CD4-positive, CD25-positive, alpha-beta regulatory T cell (primary cell): ENCODE results near the gene CFAP57. TPM values are rescaled to one million over a fixed set of nuclear protein-coding genes. Genes with fewer than 3 reads are reported as not detected.
A peak's percentile ranks its signal among the peaks of the same experiment; 100 is the strongest.

ENCODE experiments used
- ATAC-seq, 2 donors: fragments of 150-1000 bp; cut with Tn5 transposase; one replicate each; pipeline ENCODE4 v1.10.0; 2021; ENCODE audit warnings: low read depth in 2 of 2, moderate number of reproducible peaks in 2 of 2, moderate library complexity in 1 of 2
- DNase-seq, 3 donors: peaks; one replicate each; pipeline versions ENCODE4 v3.0.0 to v3.0.0-alpha.2; 2012 to 2022; ENCODE audit warnings: mixed read lengths in 1 of 3
- H3K27ac ChIP-seq: one replicate; pipeline ENCODE4 v1.7.0; 2013; ENCODE audit warnings: mild to moderate bottlenecking, low read length; ENCODE audit not compliant: insufficient read depth, poor library complexity, severe bottlenecking
- H3K27me3 ChIP-seq: one replicate; pipeline ENCODE4 v1.7.0; 2013; ENCODE audit warnings: low read length; ENCODE audit not compliant: control insufficient read depth, insufficient read depth
- H3K36me3 ChIP-seq: one replicate; pipeline ENCODE4 v1.7.0; 2013; ENCODE audit warnings: mild to moderate bottlenecking, low read length, moderate library complexity; ENCODE audit not compliant: control insufficient read depth, insufficient read depth
- H3K4me1 ChIP-seq: 2 replicates; pipeline ENCODE4 v1.7.0; 2013; ENCODE audit warnings: mild to moderate bottlenecking, low read length; ENCODE audit not compliant: insufficient read depth, control insufficient read depth, poor library complexity, severe bottlenecking
- H3K4me3 ChIP-seq: one replicate; pipeline ENCODE4 v1.7.0; 2013; ENCODE audit warnings: low read depth, mild to moderate bottlenecking, low read length, moderate library complexity
- H3K9me3 ChIP-seq, 2 experiments: 1 replicate in 1 of 2; 2 replicates in 1 of 2; pipeline ENCODE4 v1.7.0; 2013; ENCODE audit warnings: low read length in 2 of 2, mild to moderate bottlenecking in 1 of 2, moderate library complexity in 1 of 2; ENCODE audit not compliant: control insufficient read depth in 2 of 2
- H3K27ac Mint-ChIP-seq, 3 donors: one replicate each; pipeline ENCODE4 v1.8.0; 2020 to 2022; ENCODE audit warnings: mild to moderate bottlenecking in 3 of 3, mixed read lengths in 3 of 3, moderate library complexity in 2 of 3
- H3K27me3 Mint-ChIP-seq: one replicate; pipeline ENCODE4 v1.8.0; 2022; ENCODE audit warnings: mild to moderate bottlenecking, mixed read lengths
- H3K36me3 Mint-ChIP-seq: one replicate; pipeline ENCODE4 v1.8.0; 2020; ENCODE audit warnings: mixed read lengths
- H3K4me1 Mint-ChIP-seq, 4 donors: one replicate each; pipeline ENCODE4 v1.8.0; 2020 to 2022; ENCODE audit warnings: mixed read lengths in 4 of 4, mild to moderate bottlenecking in 1 of 4
- H3K4me3 Mint-ChIP-seq, 4 donors: one replicate each; pipeline ENCODE4 v1.8.0; 2020 to 2022; ENCODE audit warnings: mild to moderate bottlenecking in 4 of 4, mixed read lengths in 4 of 4, moderate library complexity in 3 of 4
- H3K9me3 Mint-ChIP-seq, 7 donors: one replicate each; pipeline ENCODE4 v1.8.0; 2020 to 2022; ENCODE audit warnings: mixed read lengths in 7 of 7, mild to moderate bottlenecking in 3 of 7, moderate library complexity in 2 of 7
- polyA plus RNA-seq, 4 donors: library from polyadenylated mRNA; unstranded; fragments of 300-500 nt; fragmentation: Illumina TruSeq; gene quantifications; one replicate each; pipeline ENCODE4 v1.2.3, GENCODE V29; 2021
- total RNA-seq: library from RNA; stranded (reverse); gene quantifications from one replicate; pipeline ENCODE4 v1.2.3, GENCODE V29; 2022

The CFAP57 gene
- total and polyA plus RNA-seq, 5 donors from 2014 or later = 0.13 TPM; not detected in 4

GRCh38 chr1:43149889-43150288 is 22.2 kb upstream of the CFAP57 start:
- peaks cover 36% of the 10 kb centered on the region for H3K27me3 ChIP-seq
- no peak overlapping the region for H3K4me3 ChIP-seq
- Mint-ChIP-seq H3K4me1 (peaks cover 0 to 11% (median 0%) of the 10 kb centered on the region in 4 donors), H3K9me3 (peaks cover 0 to 3% (median 0%) of the 10 kb centered on the region in 7 donors), H3K27ac (no peak overlapping the region), H3K27me3 (peaks cover 55% of the 10 kb centered on the region), H3K36me3 (no peaks in the 10 kb centered on the region), H3K4me3 (no peak overlapping the region)
- H3K36me3 ChIP-seq = no peaks in the 10 kb centered on the region
- ATAC-seq (no peak), DNase-seq (no peak)
- no peaks in the 10 kb centered on the region for H3K9me3 ChIP-seq
- peaks cover 5% of the 10 kb centered on the region for H3K4me1 ChIP-seq
- H3K27ac ChIP-seq = no peak overlapping the region

- H3K9me3 Mint-ChIP-seq = peaks cover 0 to 3% (median 0%) of the 10 kb centered on the region in 7 donors
- H3K4me3 Mint-ChIP-seq = no peak overlapping the region
- H3K4me3 ChIP-seq = no peak overlapping the region
- no peak overlapping the region for H3K27ac Mint-ChIP-seq
- H3K27me3 ChIP-seq = peaks cover 21% of the 10 kb centered on the region
- H3K4me1 ChIP-seq = no peaks in the 10 kb centered on the region
- no peak for DNase-seq
- no peak for ATAC-seq
- no peak overlapping the region for H3K27ac ChIP-seq
- no peaks in the 10 kb centered on the region for H3K36me3 ChIP-seq
- peaks cover 0 to 9% (median 0%) of the 10 kb centered on the region in 4 donors for H3K4me1 Mint-ChIP-seq
- peaks cover 25% of the 10 kb centered on the region for H3K27me3 Mint-ChIP-seq
- H3K9me3 ChIP-seq = no peaks in the 10 kb centered on the region
- no peaks in the 10 kb centered on the region for H3K36me3 Mint-ChIP-seq
These were observed 19.3 kb upstream of the CFAP57 start for GRCh38 chr1:43152866-43153265.

GRCh38 chr1:43153443-43153842 is 18.7 kb upstream of the CFAP57 start:
- no peaks in the 10 kb centered on the region for H3K4me1 ChIP-seq
- peaks cover 20% of the 10 kb centered on the region for H3K27me3 ChIP-seq
- H3K36me3 ChIP-seq = no peaks in the 10 kb centered on the region
- Mint-ChIP-seq H3K4me3 (no peak overlapping the region), H3K36me3 (no peaks in the 10 kb centered on the region), H3K9me3 (peaks cover 0 to 3% (median 0%) of the 10 kb centered on the region in 7 donors), H3K4me1 (peaks cover 0 to 6% (median 0%) of the 10 kb centered on the region in 4 donors), H3K27ac (no peak overlapping the region), H3K27me3 (peaks cover 22% of the 10 kb centered on the region)
- H3K27ac ChIP-seq = no peak overlapping the region
- ATAC-seq (no peak), DNase-seq (no peak)
- H3K4me3 ChIP-seq = no peak overlapping the region
- no peaks in the 10 kb centered on the region for H3K9me3 ChIP-seq

- no peak for ATAC-seq
- H3K9me3 ChIP-seq = no peaks in the 10 kb centered on the region
- H3K27me3 ChIP-seq = peaks cover 3% of the 10 kb centered on the region
- no peaks in the 10 kb centered on the region for H3K36me3 Mint-ChIP-seq
- peaks cover 15% of the 10 kb centered on the region for H3K27me3 Mint-ChIP-seq
- no peak overlapping the region for H3K27ac ChIP-seq
- peak overlapping the region in 1 of 3 donors; percentile 50 for H3K27ac Mint-ChIP-seq
- H3K36me3 ChIP-seq = no peaks in the 10 kb centered on the region
- H3K4me3 Mint-ChIP-seq = no peak overlapping the region
- no peaks in the 10 kb centered on the region for H3K4me1 Mint-ChIP-seq
- H3K4me3 ChIP-seq = no peak overlapping the region
- DNase-seq = no peak
- H3K4me1 ChIP-seq = no peaks in the 10 kb centered on the region
- H3K9me3 Mint-ChIP-seq = no peaks in the 10 kb centered on the region
These were observed 16.1 kb upstream of the CFAP57 start for GRCh38 chr1:43156026-43156425.

GRCh38 chr1:43165162-43165561 is 7.0 kb upstream of the CFAP57 start:
- H3K27me3 ChIP-seq = no peaks in the 10 kb centered on the region
- H3K4me3 ChIP-seq = no peak overlapping the region
- no peaks in the 10 kb centered on the region for H3K9me3 Mint-ChIP-seq
- H3K4me1 ChIP-seq = no peaks in the 10 kb centered on the region
- ATAC-seq = no peak
- H3K27ac Mint-ChIP-seq = no peak overlapping the region
- no peak overlapping the region for H3K27ac ChIP-seq
- H3K9me3 ChIP-seq = no peaks in the 10 kb centered on the region
- H3K4me3 Mint-ChIP-seq = no peak overlapping the region
- H3K36me3 Mint-ChIP-seq = peaks cover 59% of the 10 kb centered on the region
- H3K36me3 ChIP-seq = peaks cover 67% of the 10 kb centered on the region
- DNase-seq = no peak
- peaks cover 5 to 11% (median 9%) of the 10 kb centered on the region in 4 donors for H3K4me1 Mint-ChIP-seq
- peaks cover 5% of the 10 kb centered on the region for H3K27me3 Mint-ChIP-seq

GRCh38 chr1:43165765-43166164 is 6.4 kb upstream of the CFAP57 start:
- H3K27me3 Mint-ChIP-seq = peaks cover 5% of the 10 kb centered on the region
- peak overlapping the region in 1 of 3 donors; percentile 60 for H3K27ac Mint-ChIP-seq
- Histone ChIP-seq H3K4me3 (no peak overlapping the region), H3K9me3 (no peaks in the 10 kb centered on the region), H3K4me1 (peaks cover 3% of the 10 kb centered on the region), H3K27me3 (no peaks in the 10 kb centered on the region), H3K36me3 (peaks cover 71% of the 10 kb centered on the region), H3K27ac (no peak overlapping the region)
- no peak overlapping the region for H3K4me3 Mint-ChIP-seq
- peaks cover 60% of the 10 kb centered on the region for H3K36me3 Mint-ChIP-seq
- ATAC-seq (no peak), DNase-seq (no peak)
- peaks cover 5 to 17% (median 15%) of the 10 kb centered on the region in 4 donors for H3K4me1 Mint-ChIP-seq
- H3K9me3 Mint-ChIP-seq = no peaks in the 10 kb centered on the region

GRCh38 chr1:43171312-43171875 is 736 bp upstream of the CFAP57 start:
- peak overlapping the region; percentile 83 for H3K4me3 ChIP-seq
- ATAC-seq = no peak
- peaks cover 9% of the 10 kb centered on the region for H3K27me3 ChIP-seq
- H3K9me3 Mint-ChIP-seq = no peaks in the 10 kb centered on the region
- peaks cover 34% of the 10 kb centered on the region for H3K36me3 ChIP-seq
- H3K9me3 ChIP-seq = no peaks in the 10 kb centered on the region
- H3K36me3 Mint-ChIP-seq = peaks cover 32% of the 10 kb centered on the region
- H3K4me1 Mint-ChIP-seq = peaks cover 9 to 39% (median 29%) of the 10 kb centered on the region in 4 donors
- peak overlapping the region; percentile 72 for H3K27ac ChIP-seq
- peaks cover 23% of the 10 kb centered on the region for H3K27me3 Mint-ChIP-seq
- H3K27ac Mint-ChIP-seq = peak overlapping the region in 2 of 3 donors; percentile 95 to 97
- H3K4me1 ChIP-seq = peaks cover 19% of the 10 kb centered on the region
- peak overlapping the region; percentile 96 to 99 (median 99) for H3K4me3 Mint-ChIP-seq
- peak in 1 of 3 donors; percentile 3 for DNase-seq

GRCh38 chr1:43172527-43172972 is 420 bp downstream of the CFAP57 start:
- H3K9me3 ChIP-seq = no peaks in the 10 kb centered on the region

More at GRCh38 chr1:43172527-43172972, 420 bp downstream of the CFAP57 start:
- H3K27me3 Mint-ChIP-seq = peaks cover 34% of the 10 kb centered on the region
- no peaks in the 10 kb centered on the region for H3K9me3 Mint-ChIP-seq
- H3K4me3 Mint-ChIP-seq = peak overlapping the region; percentile 96 to 99 (median 99)
- peaks cover 22% of the 10 kb centered on the region for H3K36me3 Mint-ChIP-seq
- Histone ChIP-seq H3K4me3 (peak overlapping the region; percentile 83), H3K27me3 (peaks cover 20% of the 10 kb centered on the region), H3K27ac (peak overlapping the region; percentile 72), H3K36me3 (peaks cover 23% of the 10 kb centered on the region), H3K4me1 (peaks cover 19% of the 10 kb centered on the region)
- peak overlapping the region in 2 of 3 donors; percentile 95 to 97 for H3K27ac Mint-ChIP-seq
- peaks cover 9 to 39% (median 29%) of the 10 kb centered on the region in 4 donors for H3K4me1 Mint-ChIP-seq
- peak; percentile 81 to 85 for ATAC-seq
- DNase-seq = peak in 2 of 3 donors; percentile 80 to 87
